HCT116 (cell line): ENCODE results near the gene TIPARP. TPM values are rescaled to one million over a fixed set of nuclear protein-coding genes. Genes with fewer than 3 reads are reported as not detected.

Experiments
- ATAC-seq: fragments of 200-7000 bp; cut with Tn5 transposase; 2 replicates; pipeline ENCODE4 v1.9.1; 2020; ENCODE audit warnings: mild to moderate bottlenecking, moderate library complexity
- BruUV-seq: library from RNA; stranded (reverse); fragments of 400-500 nt; replicated peaks from 2 replicates; lab custom pipeline; 2021; lab: Mats Ljungman, UMichigan
- CTCF ChIA-PET: fragments of 300-600 bp; sonication (Branson Sonifier 250); formaldehyde crosslinking; loops from one replicate; lab custom pipeline; 2021; ENCODE audit warnings: antibody characterized with exemption; lab: Charles Lee
- POLR2A ChIA-PET: fragments of 300-600, 350-600 bp; sonication (Branson Sonifier 250); formaldehyde crosslinking; loops from one replicate; lab custom pipeline; 2021; ENCODE audit warnings: antibody characterized with exemption; lab: Charles Lee
- RAD21 ChIA-PET, 2 experiments: fragments of 300-600 bp; sonication (Branson Sonifier 250); formaldehyde crosslinking; loops; one replicate each; lab custom pipeline; 2023; ENCODE audit warnings: low total read pairs in 2 of 2; ENCODE audit not compliant: uncharacterized antibody in 2 of 2, unreplicated experiment in 2 of 2, low non-redundant PET in 1 of 2; lab: Charles Lee
- DNase-seq: peaks from one replicate; pipeline ENCODE4 v3.0.0-alpha.2; 2010; ENCODE audit warnings: low read depth, low spot score
- H2AFZ ChIP-seq: fragments of 200-600 bp; shearing (Covaris generic), sonication (generic); 2 replicates; pipeline ENCODE4 v1.6.1; 2017; ENCODE audit warnings: low read depth, mixed run types, mixed read lengths, antibody characterized with exemption, low read length; ENCODE audit not compliant: poor library complexity, severe bottlenecking
- H3K27ac ChIP-seq: 2 replicates; pipeline ENCODE4 v1.5.1; 2012; ENCODE audit warnings: low read depth, low read length
- H3K27me3 ChIP-seq: fragments of 200-600 bp; sonication (generic); 2 replicates; pipeline ENCODE4 v1.6.1; 2016; ENCODE audit warnings: mixed run types, low read length, mixed read lengths; ENCODE audit not compliant: insufficient read depth
- H3K36me3 ChIP-seq, 2 experiments: fragments of 200-500 bp in 1 of 2; fragments of 200-600 bp in 1 of 2; sonication (Bioruptor generic) in 1 of 2; sonication (generic) in 1 of 2; 2 replicates each; pipeline versions ENCODE4 v1.5.1 to v1.6.1; 2014 to 2016; ENCODE audit warnings: low read length in 2 of 2, inconsistent platforms in 1 of 2, mixed read lengths in 1 of 2, mixed run types in 1 of 2; ENCODE audit not compliant: insufficient read depth in 2 of 2, control insufficient read depth in 1 of 2
- H3K4me1 ChIP-seq, 2 experiments: fragments of 200-600 bp in 1 of 2; sonication (generic) in 1 of 2; 2 replicates each; pipeline versions ENCODE4 v1.5.1 to v1.6.1; 2012 to 2017; ENCODE audit warnings: low read length in 2 of 2, inconsistent platforms in 1 of 2, mild to moderate bottlenecking in 1 of 2, mixed read lengths in 1 of 2, mixed run types in 1 of 2, moderate library complexity in 1 of 2; ENCODE audit not compliant: insufficient read depth in 2 of 2, control insufficient read depth in 1 of 2
- H3K4me2 ChIP-seq: fragments of 200-600 bp; sonication (generic); 2 replicates; pipeline ENCODE4 v1.6.1; 2017; ENCODE audit warnings: mixed run types, low read length, mixed read lengths
- H3K4me3 ChIP-seq, 2 experiments: fragments of 200-600 bp in 1 of 2; sonication (generic) in 1 of 2; replicated peaks in 1 of 2; 2 replicates each; pipeline ENCODE4 v1.5.1; 2011 to 2016; ENCODE audit warnings: low read length in 2 of 2, control low read depth in 1 of 2, low read depth in 1 of 2, mild to moderate bottlenecking in 1 of 2, mixed read lengths in 1 of 2, mixed run types in 1 of 2
- H3K79me2 ChIP-seq: fragments of 200-600 bp; sonication (generic); 2 replicates; pipeline ENCODE4 v1.6.1; 2017; ENCODE audit warnings: mild to moderate bottlenecking, mixed run types, low read length, moderate library complexity, mixed read lengths; ENCODE audit not compliant: insufficient read depth
- H3K9ac ChIP-seq: fragments of 200-600 bp; sonication (generic); 2 replicates; pipeline ENCODE4 v1.6.1; 2016; ENCODE audit warnings: low read length, mixed read lengths
- H3K9me2 ChIP-seq: fragments of 200-600 bp; sonication (generic), shearing (Covaris generic); 2 replicates; pipeline ENCODE4 v1.6.1; 2017; ENCODE audit warnings: mixed run types, mild to moderate bottlenecking, moderate library complexity; ENCODE audit not compliant: insufficient read depth
- H3K9me3 ChIP-seq, 2 experiments: fragments of 200-500 bp in 1 of 2; fragments of 200-600 bp in 1 of 2; sonication (Bioruptor generic) in 1 of 2; sonication (generic) in 1 of 2; 2 replicates each; pipeline ENCODE4 v1.6.1; 2014 to 2017; ENCODE audit warnings: low read length in 2 of 2, mixed read lengths in 2 of 2, inconsistent platforms in 1 of 2, low read depth in 1 of 2, mild to moderate bottlenecking in 1 of 2, mixed run types in 1 of 2, moderate library complexity in 1 of 2; ENCODE audit not compliant: control insufficient read depth in 1 of 2, insufficient read depth in 1 of 2
- H4K20me1 ChIP-seq: fragments of 200-600 bp; sonication (generic), shearing (Covaris generic); 2 replicates; pipeline ENCODE4 v1.6.1; 2017; ENCODE audit warnings: mixed run types, mild to moderate bottlenecking, moderate library complexity; ENCODE audit not compliant: insufficient read depth
- FOSL1 ChIP-seq: IDR thresholded peaks from 2 replicates; pipeline ENCODE4 v1.6.1; 2012; ENCODE audit warnings: low read depth
- RAD21 ChIP-seq: IDR thresholded peaks from 2 replicates; pipeline ENCODE4 v1.6.1; 2012; ENCODE audit warnings: low read depth, mild to moderate bottlenecking
- TCF7L2 ChIP-seq: IDR thresholded peaks from 2 replicates; pipeline ENCODE4 v1.7.0; 2011; ENCODE audit warnings: borderline replicate concordance, inconsistent platforms; ENCODE audit not compliant: insufficient read depth, insufficient read length; ENCODE audit errors: extremely low read depth
- ZFX ChIP-seq: fragments of 450-650 bp; IDR thresholded peaks from 2 replicates; pipeline ENCODE4 v1.6.1; 2017
- ZNF274 ChIP-seq: fragments of 200-500 bp; sonication (Bioruptor generic); IDR thresholded peaks from 2 replicates; pipeline ENCODE4 v1.6.1; 2014; ENCODE audit warnings: mild to moderate bottlenecking, low read depth, low read length, inconsistent platforms
- intact Hi-C: fragments of 100-400 bp; cut with micrococcal nuclease; formaldehyde crosslinking; loops from 2 replicates; pipeline ENCODE4 v1.10.0; 2022
- total RNA-seq: library from RNA; stranded (reverse); gene quantifications from one replicate; pipeline ENCODE4 v1.2.1, GENCODE V29; 2021; ENCODE audit not compliant: unreplicated experiment
- TF ChIP-seq, protein P1 (sequence below): IDR thresholded peaks from 2 replicates; pipeline ENCODE4 v1.6.1; 2012
- TF ChIP-seq, protein P2 (sequence below): IDR thresholded peaks from 2 replicates; pipeline ENCODE4 v1.6.1; 2011; ENCODE audit warnings: mild to moderate bottlenecking, low read length, moderate library complexity; ENCODE audit not compliant: insufficient replicate concordance; ENCODE audit errors: extremely low read depth

TIPARP gene
- total RNA-seq, 1 experiment from 2014 or later = 51.3 TPM

DNA sequence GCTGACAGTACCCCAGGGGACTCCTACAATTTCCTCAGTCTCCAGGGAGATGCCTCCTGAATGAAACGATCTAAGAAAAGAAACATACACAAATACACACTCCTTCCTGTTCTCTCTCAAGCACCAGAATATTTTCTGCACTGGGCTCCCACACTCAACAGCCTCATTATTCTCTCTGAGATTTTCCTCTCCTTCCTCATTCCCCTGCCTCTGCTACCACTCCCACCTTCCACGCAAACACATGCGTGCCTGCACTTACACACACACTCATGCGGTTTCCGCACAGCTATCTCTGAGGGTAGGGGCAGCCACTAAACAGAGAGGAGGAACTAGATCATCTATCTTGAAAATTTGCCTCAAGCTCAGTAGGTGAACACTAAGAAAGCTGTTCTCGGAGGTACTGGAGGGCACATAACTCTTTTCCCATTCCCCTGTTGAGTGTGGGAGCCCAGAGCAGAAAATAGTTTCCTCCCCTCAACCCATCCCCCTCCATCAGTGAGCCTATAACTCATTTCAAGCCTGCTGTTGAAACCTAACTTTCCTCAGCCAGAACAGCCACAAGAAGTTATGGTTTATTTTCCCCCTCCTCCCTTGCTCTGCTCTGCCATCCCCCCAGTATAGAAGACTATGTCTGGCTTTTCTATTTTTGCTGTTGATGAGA is 30.5 kb upstream of the TIPARP start:
- CTCF ChIA-PET = no interaction called here
- Histone ChIP-seq H3K9ac (no peak overlapping the region), H3K4me3 (no peak overlapping the region)
- TF ChIP-seq, protein P1, sequence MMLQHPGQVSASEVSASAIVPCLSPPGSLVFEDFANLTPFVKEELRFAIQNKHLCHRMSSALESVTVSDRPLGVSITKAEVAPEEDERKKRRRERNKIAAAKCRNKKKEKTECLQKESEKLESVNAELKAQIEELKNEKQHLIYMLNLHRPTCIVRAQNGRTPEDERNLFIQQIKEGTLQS = no peak
- TF ChIP-seq ZFX (no peak), RAD21 (no peak), TCF7L2 (no peak), ZNF274 (no peak), FOSL1 (no peak)
- TF ChIP-seq, protein P2, sequence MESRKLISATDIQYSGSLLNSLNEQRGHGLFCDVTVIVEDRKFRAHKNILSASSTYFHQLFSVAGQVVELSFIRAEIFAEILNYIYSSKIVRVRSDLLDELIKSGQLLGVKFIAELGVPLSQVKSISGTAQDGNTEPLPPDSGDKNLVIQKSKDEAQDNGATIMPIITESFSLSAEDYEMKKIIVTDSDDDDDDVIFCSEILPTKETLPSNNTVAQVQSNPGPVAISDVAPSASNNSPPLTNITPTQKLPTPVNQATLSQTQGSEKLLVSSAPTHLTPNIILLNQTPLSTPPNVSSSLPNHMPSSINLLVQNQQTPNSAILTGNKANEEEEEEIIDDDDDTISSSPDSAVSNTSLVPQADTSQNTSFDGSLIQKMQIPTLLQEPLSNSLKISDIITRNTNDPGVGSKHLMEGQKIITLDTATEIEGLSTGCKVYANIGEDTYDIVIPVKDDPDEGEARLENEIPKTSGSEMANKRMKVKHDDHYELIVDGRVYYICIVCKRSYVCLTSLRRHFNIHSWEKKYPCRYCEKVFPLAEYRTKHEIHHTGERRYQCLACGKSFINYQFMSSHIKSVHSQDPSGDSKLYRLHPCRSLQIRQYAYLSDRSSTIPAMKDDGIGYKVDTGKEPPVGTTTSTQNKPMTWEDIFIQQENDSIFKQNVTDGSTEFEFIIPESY = no peak
- TF ChIP-seq, all 23 proteins: peak for 0
- Histone ChIP-seq H3K36me3 (no peaks in the 10 kb centered on the region), H3K4me2 (no peak overlapping the region), H3K9me2 (no peaks in the 10 kb centered on the region), H3K79me2 (no peaks in the 10 kb centered on the region), H2AFZ (no peak overlapping the region), H3K9me3 (no peaks in the 10 kb centered on the region), H3K27ac (no peak overlapping the region), H3K4me1 (no peaks in the 10 kb centered on the region), H4K20me1 (no peaks in the 10 kb centered on the region), H3K27me3 (no peaks in the 10 kb centered on the region)
- ATAC-seq (no peak), DNase-seq (no peak)
- ChIA-PET RAD21 (no interaction called here), POLR2A (no interaction called here)
- BruUV-seq = no TSS peak
- intact Hi-C loops = no loop called here
